H1 (cell line): Measurements from ENCODE around the gene GMFB. TPM values are rescaled to one million over a fixed set of nuclear protein-coding genes. Genes with fewer than 3 reads are reported as not detected.
A peak's percentile ranks its signal among the peaks of the same experiment; 100 is the strongest.

ENCODE experiments used
- CTCF ChIA-PET: fragments of 300-600 bp; sonication (Branson Sonifier 250); formaldehyde crosslinking; loops from one replicate; lab custom pipeline; 2021; ENCODE audit not compliant: partially characterized antibody; lab: Charles Lee
- POLR2A ChIA-PET: fragments of 300-600 bp; sonication (Branson Sonifier 250); formaldehyde crosslinking; loops from one replicate; lab custom pipeline; 2021; ENCODE audit warnings: inconsistent platforms; ENCODE audit not compliant: partially characterized antibody; lab: Charles Lee
- DNase-seq, 2 experiments: peaks; one replicate each; pipeline versions ENCODE4 v3.0.0 to v3.0.0-alpha.2; 2010 to 2022; ENCODE audit warnings: low spot score in 2 of 2, low read depth in 1 of 2, mixed read lengths in 1 of 2
- FAIRE-seq: peaks from 2 replicates; lab custom pipeline; 2011; peaks lifted over from hg19 to GRCh38; lab: Jason Lieb, UNC
- H2AFZ ChIP-seq: 2 replicates; pipeline ENCODE4 v1.8.1; 2012; ENCODE audit warnings: low read length, inconsistent platforms
- H2AK5ac ChIP-seq: 2 replicates; pipeline ENCODE4 v1.6.1; 2013; ENCODE audit warnings: low read depth, low read length
- H2BK120ac ChIP-seq: replicated peaks from 2 replicates; pipeline ENCODE3; 2013; ENCODE audit warnings: low read depth, low read length, inconsistent platforms
- H2BK12ac ChIP-seq: 2 replicates; pipeline ENCODE4 v1.6.1; 2013; ENCODE audit warnings: low read depth, low read length
- H2BK15ac ChIP-seq: 2 replicates; pipeline ENCODE4 v1.6.1; 2013; ENCODE audit warnings: low read length
- H2BK20ac ChIP-seq: 2 replicates; pipeline ENCODE4 v1.6.1; 2013; ENCODE audit warnings: low read length
- H2BK5ac ChIP-seq: 2 replicates; pipeline ENCODE4 v1.6.1; 2013; ENCODE audit warnings: low read depth, low read length
- H3K14ac ChIP-seq: 2 replicates; pipeline ENCODE4 v1.6.1; 2013; ENCODE audit warnings: inconsistent platforms; ENCODE audit not compliant: insufficient read length
- H3K18ac ChIP-seq: 2 replicates; pipeline ENCODE4 v1.6.1; 2013; ENCODE audit warnings: low read length; ENCODE audit errors: extremely low read depth
- H3K23ac ChIP-seq: 2 replicates; pipeline ENCODE4 v1.6.1; 2013; ENCODE audit warnings: inconsistent platforms; ENCODE audit not compliant: insufficient read length
- H3K23me2 ChIP-seq: 2 replicates; pipeline ENCODE4 v1.6.1; 2013; ENCODE audit warnings: low read depth, low read length
- H3K27ac ChIP-seq: 2 replicates; pipeline ENCODE4 v1.6.1; 2011; ENCODE audit warnings: low read depth, low read length, inconsistent platforms
- H3K27me3 ChIP-seq, 4 experiments: replicated peaks in 1 of 4; 1 replicate in 1 of 4; 2 replicates in 3 of 4; pipeline versions ENCODE4 v1.6.1 to v1.8.1; 2011 to 2013; ENCODE audit warnings: low read length in 3 of 4, mild to moderate bottlenecking in 3 of 4, inconsistent platforms in 2 of 4, mixed read lengths in 2 of 4, moderate library complexity in 1 of 4; ENCODE audit not compliant: control insufficient read depth in 3 of 4, insufficient read depth in 3 of 4; ENCODE audit errors: extremely low read depth in 1 of 4
- H3K36me3 ChIP-seq, 4 experiments: 2 replicates each; pipeline versions ENCODE4 v1.6.1 to v1.8.1; 2011 to 2013; ENCODE audit warnings: mild to moderate bottlenecking in 4 of 4, low read length in 3 of 4, moderate library complexity in 2 of 4, control low read depth in 1 of 4, inconsistent platforms in 1 of 4; ENCODE audit not compliant: insufficient read depth in 4 of 4, control insufficient read depth in 2 of 4
- H3K4ac ChIP-seq: replicated peaks from 2 replicates; pipeline ENCODE3; 2013; ENCODE audit warnings: low read length, low read depth, mixed read lengths, inconsistent platforms; ENCODE audit not compliant: insufficient read length
- H3K4me1 ChIP-seq, 4 experiments: replicated peaks in 1 of 4; 1 replicate in 1 of 4; 2 replicates in 3 of 4; pipeline versions ENCODE4 v1.6.1 to v1.8.1; 2011 to 2013; ENCODE audit warnings: low read length in 3 of 4, inconsistent platforms in 2 of 4, mixed read lengths in 1 of 4; ENCODE audit not compliant: insufficient read depth in 4 of 4, control insufficient read depth in 3 of 4
- H3K4me2 ChIP-seq, 2 experiments: 2 replicates each; pipeline versions ENCODE4 v1.6.1 to v1.8.1; 2011 to 2013; ENCODE audit warnings: low read depth in 2 of 2, low read length in 2 of 2, control low read depth in 1 of 2, inconsistent platforms in 1 of 2, mild to moderate bottlenecking in 1 of 2; ENCODE audit not compliant: insufficient read depth in 1 of 2
- H3K4me3 ChIP-seq, 4 experiments: fragments of 200-600, 300-600 bp in 1 of 4; sonication (generic), shearing (Covaris generic), sonication (Bioruptor Twin) in 1 of 4; 2 replicates each; pipeline versions ENCODE4 v1.5.1 to v1.8.1; 2011 to 2016; ENCODE audit warnings: low read length in 4 of 4, low read depth in 3 of 4, control low read depth in 2 of 4, inconsistent platforms in 2 of 4, mild to moderate bottlenecking in 2 of 4, mixed read lengths in 1 of 4, moderate library complexity in 1 of 4; ENCODE audit not compliant: insufficient read depth in 2 of 4; ENCODE audit errors: extremely low read depth in 1 of 4
- H3K56ac ChIP-seq: replicated peaks from 2 replicates; pipeline ENCODE3; 2013; ENCODE audit warnings: low read depth, mild to moderate bottlenecking, mixed read lengths, low read length, inconsistent platforms; ENCODE audit not compliant: insufficient read length
- H3K79me1 ChIP-seq: 2 replicates; pipeline ENCODE4 v1.6.1; 2013; ENCODE audit warnings: low read depth, low read length, control low read depth
- H3K79me2 ChIP-seq, 2 experiments: 2 replicates each; pipeline versions ENCODE4 v1.6.1 to v1.8.1; 2012 to 2013; ENCODE audit warnings: low read length in 2 of 2, mild to moderate bottlenecking in 2 of 2, inconsistent platforms in 1 of 2; ENCODE audit not compliant: insufficient read depth in 2 of 2, control insufficient read depth in 1 of 2
- H3K9ac ChIP-seq, 4 experiments: replicated peaks in 1 of 4; 1 replicate in 1 of 4; 2 replicates in 3 of 4; pipeline versions ENCODE4 v1.6.1 to v1.8.1; 2011 to 2013; ENCODE audit warnings: low read depth in 3 of 4, low read length in 3 of 4, control low read depth in 2 of 4, mild to moderate bottlenecking in 2 of 4, moderate library complexity in 2 of 4, inconsistent platforms in 1 of 4; ENCODE audit errors: extremely low read depth in 1 of 4
- H3K9me3 ChIP-seq, 2 experiments: 2 replicates each; pipeline versions ENCODE4 v1.6.1 to v1.8.1; 2012 to 2013; ENCODE audit warnings: mild to moderate bottlenecking in 2 of 2, moderate library complexity in 2 of 2, control low read depth in 1 of 2, inconsistent platforms in 1 of 2, low read depth in 1 of 2, low read length in 1 of 2, mixed read lengths in 1 of 2; ENCODE audit not compliant: insufficient read depth in 2 of 2
- H4K20me1 ChIP-seq, 2 experiments: replicated peaks in 1 of 2; 2 replicates each; pipeline versions ENCODE3 to v1.8.1; 2011 to 2013; ENCODE audit warnings: inconsistent platforms in 2 of 2, low read length in 2 of 2, mild to moderate bottlenecking in 1 of 2; ENCODE audit not compliant: insufficient read depth in 2 of 2, control insufficient read depth in 1 of 2
- H4K5ac ChIP-seq: 2 replicates; pipeline ENCODE4 v1.6.1; 2013; ENCODE audit warnings: low read length, low read depth, mixed read lengths, inconsistent platforms; ENCODE audit not compliant: insufficient read length
- H4K8ac ChIP-seq: 2 replicates; pipeline ENCODE4 v1.8.0; 2013; ENCODE audit warnings: mild to moderate bottlenecking, moderate library complexity, low read length, inconsistent platforms; ENCODE audit not compliant: insufficient read depth; ENCODE audit errors: extremely low read depth
- H4K91ac ChIP-seq: replicated peaks from 2 replicates; pipeline ENCODE3; 2013; ENCODE audit warnings: low read length, mixed read lengths, inconsistent platforms; ENCODE audit not compliant: insufficient read length
- CBX5 ChIP-seq: fragments of 300-800, 300-1000 bp; sonication (generic); IDR thresholded peaks from 2 replicates; pipeline ENCODE4 v1.7.1; 2016; ENCODE audit warnings: antibody characterized with exemption, low read length, low read depth
- CTBP2 ChIP-seq: IDR thresholded peaks from 2 replicates; pipeline ENCODE4 v1.7.0; 2011; ENCODE audit warnings: borderline replicate concordance, mild to moderate bottlenecking, moderate library complexity, mixed read lengths, low read length; ENCODE audit not compliant: insufficient read depth, insufficient read length
- EZH2 ChIP-seq: fragments of 200-600 bp; sonication (generic); IDR thresholded peaks from 2 replicates; pipeline ENCODE4 v1.7.1; 2012; ENCODE audit warnings: low read depth, mild to moderate bottlenecking, moderate library complexity, low read length, inconsistent platforms; ENCODE audit not compliant: severe bottlenecking
- MAX ChIP-seq: IDR thresholded peaks from 2 replicates; pipeline ENCODE4 v1.6.1; 2012; ENCODE audit warnings: inconsistent platforms
- RBBP5 ChIP-seq: IDR thresholded peaks from 2 replicates; pipeline ENCODE4 v1.7.1; 2012; ENCODE audit warnings: low read depth, mild to moderate bottlenecking, inconsistent platforms, low read length, moderate library complexity, borderline replicate concordance
- RFX5 ChIP-seq: IDR thresholded peaks from 2 replicates; pipeline ENCODE4 v1.6.1; 2011; ENCODE audit warnings: low read depth, low read length, improper control_type of control experiment, borderline replicate concordance
- RXRA ChIP-seq: IDR thresholded peaks from 2 replicates; pipeline ENCODE4 v1.6.1; 2011; ENCODE audit warnings: low read depth, mild to moderate bottlenecking, low read length, moderate library complexity; ENCODE audit not compliant: insufficient read depth
- SAP30 ChIP-seq: fragments of 300-600 bp; sonication (generic); IDR thresholded peaks from 2 replicates; pipeline ENCODE4 v1.7.1; 2012; ENCODE audit warnings: low read length, moderate library complexity, mild to moderate bottlenecking, inconsistent platforms; ENCODE audit not compliant: insufficient read depth, insufficient replicate concordance
- SP1 ChIP-seq: IDR thresholded peaks from 2 replicates; pipeline ENCODE4 v1.6.1; 2011; ENCODE audit warnings: low read depth, low read length
- WGBS, 2 experiments: shearing (Covaris generic) in 1 of 2; methylation state at CpG; one replicate each; pipeline versions ENCODE4 v1.1.6 to v1.1.7; 2013 to 2015; ENCODE audit warnings: low lambda C conversion rate in 2 of 2, mixed read lengths in 2 of 2, inconsistent platforms in 1 of 2, low coverage in 1 of 2, missing lambda C conversion rate in 1 of 2; ENCODE audit not compliant: insufficient replicate concordance in 2 of 2, insufficient coverage in 1 of 2, insufficient read length in 1 of 2; ENCODE audit errors: extremely low coverage in 1 of 2, missing lambda C conversion rate in 1 of 2; 5-methylcytosine and 5-hydroxymethylcytosine counted together
- polyA plus RNA-seq, 7 experiments: library from polyadenylated mRNA; depleted of rRNA in 3 of 7; stranded (reverse) in 5 of 7; unstranded in 2 of 7; fragments of >200 nt in 5 of 7; fragments of 200-250 nt in 2 of 7; gene quantifications; 1 replicate in 5 of 7; 2 replicates in 1 of 7; 4 replicates in 1 of 7; pipeline versions ENCODE4 v1.2.1 to v1.2.3, GENCODE V29; 2011 to 2013; ENCODE audit warnings: missing spikeins in 2 of 7, mixed read lengths in 2 of 7
- total RNA-seq: library from RNA; stranded (reverse); fragmentation: NEBNext Ultra II Directional; extraction: Animal tissue kit (Norgen Biotek cat#: 25700); gene quantifications from 2 replicates; pipeline ENCODE4 v1.2.1, GENCODE V29; 2021

GMFB gene
- total and polyA plus RNA-seq, 2 of the 8 experiments (the other 6 are each of a cell fraction or from before 2014, with no cell fraction given), result 17.9 to 77.3 TPM

- no peaks in the 10 kb centered on the region for H3K27me3 ChIP-seq
- 5% methylated on average over 78 of the region's 100 CpGs; no CpG with 5 or more reads in 1 of the 2 experiments for WGBS, 2 experiments
- peak within 1 kb of the TSS; percentile 68 to 72 for H3K4me2 ChIP-seq
- peak within 1 kb of the TSS; percentile 93 for H2AFZ ChIP-seq
- peak within 1 kb of the TSS; percentile 88 to 95 (median 94) for H3K9ac ChIP-seq
- no peak within 1 kb of the TSS for H2AK5ac ChIP-seq
- H3K14ac ChIP-seq, result no peak within 1 kb of the TSS
- peaks cover 20 to 45% of the 10 kb centered on the region in 2 experiments for H3K79me2 ChIP-seq
- peaks cover 2% of the 10 kb centered on the region in 2 experiments for H4K20me1 ChIP-seq
- H4K8ac ChIP-seq, result peak within 1 kb of the TSS; percentile 98
- no peak for FAIRE-seq
- DNase-seq, result peak; percentile 70 to 100
- H3K79me1 ChIP-seq, result peaks cover 5% of the 10 kb centered on the region
- H2BK120ac ChIP-seq, result no peak within 1 kb of the TSS
- no peaks in the 10 kb centered on the region; the same call in 1 of the 2 replicates for H3K23me2 ChIP-seq
- peak within 1 kb of the TSS; percentile 97 for H2BK5ac ChIP-seq
- H4K5ac ChIP-seq, result peak within 1 kb of the TSS; percentile 98
- no peak within 1 kb of the TSS for H3K4ac ChIP-seq
- H3K27ac ChIP-seq, result peak within 1 kb of the TSS; percentile 97
- H3K4me1 ChIP-seq, result peaks cover 0 to 9% (median 6%) of the 10 kb centered on the region in 4 experiments; a peak in 5 of 7 replicates
- ChIA-PET POLR2A (interaction anchor here (1.0 to 1.7 kb wide), 8 partner anchors 9 to 74 kb away, joined by 3 to 5 read pairs (median 4); no protein-coding TSS in a partner anchor), CTCF (interaction anchor here (0.6 to 3.2 kb wide), 15 partner anchors 9 to 1650 kb away, joined by 3 to 9 read pairs (median 3); partner anchors contain the start of genes CGRRF1, GMFB and GNPNAT1)
- peak within 1 kb of the TSS; percentile 92 for H3K56ac ChIP-seq
- peak within 1 kb of the TSS; percentile 98 for H4K91ac ChIP-seq
- H2BK20ac ChIP-seq, result no peak within 1 kb of the TSS
- H3K36me3 ChIP-seq, result no peaks in the 10 kb centered on the region
- H3K23ac ChIP-seq, result no peak within 1 kb of the TSS
- H2BK15ac ChIP-seq, result no peak within 1 kb of the TSS
- no peak within 1 kb of the TSS for H2BK12ac ChIP-seq
- peak within 1 kb of the TSS; percentile 79 to 92 (median 85) for H3K4me3 ChIP-seq
- H3K9me3 ChIP-seq, result no peaks in the 10 kb centered on the region
- peak within 1 kb of the TSS; percentile 88 for H3K18ac ChIP-seq
- TF ChIP-seq CBX5 (no peak), MAX (peak; percentile 65; the same call in 1 of the 2 replicates), SP1 (no peak), SAP30 (no peak), RBBP5 (peak; percentile 97; the same call in 1 of the 2 replicates), RFX5 (no peak), CTBP2 (peak; percentile 42), EZH2 (no peak), RXRA (no peak)
Measured at GRCh38 chr14:54440873-54441868, 47.6 kb downstream of the GMFB start, which contains the start of gene CNIH1. CNIH1 (minus strand) TSS chr14:54441374; CDS start chr14:54441327, 47 bp downstream.
